Measurements from ENCODE around the gene ZC3H7A. TPM values are rescaled to one million over a fixed set of nuclear protein-coding genes. Genes with fewer than 3 reads are reported as not detected.

Gene ZC3H7A
- total RNA-seq, 1 experiment from 2014 or later = 43.1 TPM

- no peak for DNase-seq
- Histone ChIP-seq H3K27me3 (ENCODE audit: insufficient read depth, low read length) (no peaks in the 10 kb centered on the region), H3K4me2 (ENCODE audit: insufficient read depth, insufficient read length, low read length) (no peak overlapping the region), H2BK5ac (ENCODE audit: insufficient read length, low read length) (no peak overlapping the region), H2AK5ac (ENCODE audit: insufficient read length, low read length) (no peak overlapping the region), H3T11ph (ENCODE audit: low read length) (no peak overlapping the region), H3K23ac (ENCODE audit: insufficient read length, low read depth, low read length) (no peak overlapping the region), H2BK12ac (ENCODE audit: insufficient read length, low read depth, low read length) (no peak overlapping the region), H4K91ac (ENCODE audit: insufficient read length, low read depth, low read length) (no peak overlapping the region), H2BK120ac (ENCODE audit: low read depth, low read length, poor library complexity, severe bottlenecking) (no peak overlapping the region), H3K4me1 (ENCODE audit: insufficient read depth, low read length) (no peaks in the 10 kb centered on the region), H4K20me1 (ENCODE audit: control insufficient read depth, insufficient read depth, insufficient read length) (no peaks in the 10 kb centered on the region), H2BK15ac (ENCODE audit: low read depth, low read length) (no peak overlapping the region), H4K8ac (replicated peaks; ENCODE audit: insufficient read length, low read depth, low read length) (no peak overlapping the region), H3K56ac (ENCODE audit: insufficient read length, low read depth, low read length) (no peak overlapping the region), H3K79me1 (ENCODE audit: insufficient read depth, low read depth, low read length, poor library complexity, severe bottlenecking) (no peaks in the 10 kb centered on the region), H2AFZ (ENCODE audit: low read length) (no peak overlapping the region), H3K14ac (ENCODE audit: insufficient read depth, low read length) (no peak overlapping the region), H3K23me2 (ENCODE audit: insufficient read length, low read depth, low read length, poor library complexity, severe bottlenecking) (no peaks in the 10 kb centered on the region), H3K4ac (ENCODE audit: low read depth, low read length) (no peak overlapping the region), H3K18ac (ENCODE audit: insufficient read length, low read depth, low read length) (no peak overlapping the region), H4K5ac (ENCODE audit: insufficient read length, low read depth, low read length) (no peak overlapping the region), H2BK20ac (ENCODE audit: low read depth, low read length, poor library complexity, severe bottlenecking) (no peak overlapping the region), H3K79me2 (ENCODE audit: insufficient read depth, low read length) (no peaks in the 10 kb centered on the region), H3K27ac (ENCODE audit: insufficient read length, low read depth, low read length) (no peak overlapping the region), H3K9me3 (ENCODE audit: control insufficient read depth, low read depth, low read length) (no peaks in the 10 kb centered on the region), H3K9ac (ENCODE audit: extremely low read depth, insufficient read length, low read length) (no peak overlapping the region)
- no peak overlapping the region for H3K4me3 Mint-ChIP-seq
- peaks cover 2 to 28% (median 16%) of the 10 kb centered on the region in 3 experiments; a peak in 5 of 7 replicates for H3K36me3 Mint-ChIP-seq (ENCODE audit: insufficient read depth in 1 of 3, low read depth in 3 of 3)
- TF ChIP-seq CTCF (conservative IDR thresholded peaks at IDR 0.05) = no peak
- H3K27me3 Mint-ChIP-seq (ENCODE audit: low read depth) = no peaks in the 10 kb centered on the region
- no peaks in the 10 kb centered on the region for H3K9me3 Mint-ChIP-seq
- no peak overlapping the region for H3K27ac Mint-ChIP-seq
- H3K4me1 Mint-ChIP-seq = no peaks in the 10 kb centered on the region; a peak in 1 of 4 replicates
These were observed 77.9 kb downstream of the ZC3H7A start for GRCh38 chr16:11719171-11719570.
